HG02885 (cell line): Measurements from ENCODE around the gene C1GALT1C1L.
"Not testable (repeated sequence)": the region's sequence is repeated elsewhere in the genome, so short reads cannot be mapped to it uniquely, and the experiment has no call there.

Experiments
- ATAC-seq: cut with Tn5 transposase; IDR thresholded peaks from one replicate; pipeline ENCODE4 v1.9.1; 2021; ENCODE audit warnings: mild to moderate bottlenecking; ENCODE audit not compliant: unreplicated experiment, poor library complexity

C1GALT1C1L gene

GRCh38 chr2:43676322-43677050 is at the start of gene C1GALT1C1L:
TSS of gene C1GALT1C1L (minus strand) at chr2:43676429. CDS start at chr2:43676322, 107 bp downstream.
- ATAC-seq: no peak

- no peak for ATAC-seq
Observed at GRCh38 chr2:43725711-43726246, 49.5 kb upstream of the C1GALT1C1L start.

GRCh38 chr2:43724728-43725526 is 48.7 kb upstream of the C1GALT1C1L start:
- no peak for ATAC-seq

GRCh38 chr2:43718530-43719124 is 42.4 kb upstream of the C1GALT1C1L start:
- ATAC-seq: peak; percentile 80

- ATAC-seq: no peak
Observed at GRCh38 chr2:43717322-43717721, 41.1 kb upstream of the C1GALT1C1L start.

GRCh38 chr2:43715300-43716098 is 39.3 kb upstream of the C1GALT1C1L start:
- no peak for ATAC-seq

- ATAC-seq: no peak
Observed at GRCh38 chr2:43714164-43714563, 37.9 kb upstream of the C1GALT1C1L start.

- no peak for ATAC-seq
Observed at GRCh38 chr2:43710866-43711265, 34.6 kb upstream of the C1GALT1C1L start.

GRCh38 chr2:43708891-43709290 is 32.7 kb upstream of the C1GALT1C1L start:
- ATAC-seq: no peak

GRCh38 chr2:43708178-43708577 is 31.9 kb upstream of the C1GALT1C1L start:
- ATAC-seq: no peak

GRCh38 chr2:43707255-43708015 is 31.2 kb upstream of the C1GALT1C1L start:
- ATAC-seq: no peak

GRCh38 chr2:43701111-43701510 is 24.9 kb upstream of the C1GALT1C1L start:
- ATAC-seq: no peak

- no peak for ATAC-seq
Observed at GRCh38 chr2:43699761-43700160, 23.5 kb upstream of the C1GALT1C1L start.

GRCh38 chr2:43698140-43698539 is 21.9 kb upstream of the C1GALT1C1L start:
- ATAC-seq: not testable (repeated sequence)

- ATAC-seq: no peak
Observed at GRCh38 chr2:43692428-43692994, 16.3 kb upstream of the C1GALT1C1L start.

GRCh38 chr2:43689999-43690398 is 13.8 kb upstream of the C1GALT1C1L start:
- ATAC-seq: no peak

- ATAC-seq: no peak
Observed at GRCh38 chr2:43685357-43685756, 9.1 kb upstream of the C1GALT1C1L start.

GRCh38 chr2:43677783-43678182 is 1.6 kb upstream of the C1GALT1C1L start:
- ATAC-seq: not testable (repeated sequence)
